Mesendoderm (in vitro differentiated cells): ENCODE results near the gene CDH20.

ENCODE experiments used
- DNase-seq: peaks from one replicate; pipeline ENCODE4 v3.0.0; 2013
- H2AK5ac ChIP-seq: 2 replicates; pipeline ENCODE4 v1.6.1; 2013; ENCODE audit warnings: low read length, inconsistent platforms
- H2BK120ac ChIP-seq: 2 replicates; pipeline ENCODE4 v1.6.1; 2013; ENCODE audit warnings: low read depth, mild to moderate bottlenecking, low read length, moderate library complexity, mixed read lengths
- H2BK15ac ChIP-seq: replicated peaks from 2 replicates; pipeline ENCODE4 v1.6.1; 2013; ENCODE audit warnings: low read depth, mild to moderate bottlenecking, moderate library complexity
- H2BK5ac ChIP-seq: 2 replicates; pipeline ENCODE4 v1.6.1; 2013; ENCODE audit warnings: low read length, inconsistent platforms
- H3K18ac ChIP-seq: 2 replicates; pipeline ENCODE4 v1.6.1; 2013; ENCODE audit warnings: mild to moderate bottlenecking, low read length, mixed read lengths
- H3K23ac ChIP-seq: one replicate; pipeline ENCODE4 v1.6.1; 2013; ENCODE audit warnings: low read length
- H3K27ac ChIP-seq: 2 replicates; pipeline ENCODE4 v1.5.1; 2013; ENCODE audit warnings: low read depth, mild to moderate bottlenecking, inconsistent platforms, low read length, moderate library complexity
- H3K27me3 ChIP-seq: 2 replicates; pipeline ENCODE4 v1.6.1; 2013; ENCODE audit warnings: low read length, control low read depth, mild to moderate bottlenecking, inconsistent platforms; ENCODE audit not compliant: insufficient read depth, poor library complexity
- H3K36me3 ChIP-seq: 2 replicates; pipeline ENCODE4 v1.6.1; 2013; ENCODE audit warnings: low read length, inconsistent platforms; ENCODE audit not compliant: control insufficient read depth, insufficient read depth
- H3K4ac ChIP-seq: one replicate; pipeline ENCODE4 v1.6.1; 2013; ENCODE audit warnings: low read depth, mild to moderate bottlenecking, low read length, moderate library complexity
- H3K4me1 ChIP-seq: 2 replicates; pipeline ENCODE4 v1.6.1; 2013; ENCODE audit warnings: low read depth, low read length, inconsistent platforms; ENCODE audit not compliant: control insufficient read depth
- H3K4me2 ChIP-seq: 2 replicates; pipeline ENCODE4 v1.6.1; 2013; ENCODE audit warnings: low read length
- H3K4me3 ChIP-seq: 2 replicates; pipeline ENCODE4 v1.5.1; 2013; ENCODE audit warnings: mild to moderate bottlenecking, low read length
- H3K56ac ChIP-seq: one replicate; pipeline ENCODE4 v1.6.1; 2013; ENCODE audit warnings: low read length
- H3K79me1 ChIP-seq: 2 replicates; pipeline ENCODE4 v1.6.1; 2013; ENCODE audit warnings: low read length, inconsistent platforms
- H3K79me2 ChIP-seq: 2 replicates; pipeline ENCODE4 v1.6.1; 2013; ENCODE audit warnings: mild to moderate bottlenecking, low read length; ENCODE audit not compliant: control insufficient read depth, insufficient read depth
- H3K9ac ChIP-seq: 2 replicates; pipeline ENCODE4 v1.6.1; 2013; ENCODE audit warnings: low read length, inconsistent platforms
- H4K5ac ChIP-seq: one replicate; pipeline ENCODE4 v1.6.1; 2013; ENCODE audit warnings: low read length
- H4K8ac ChIP-seq: one replicate; pipeline ENCODE4 v1.6.1; 2013; ENCODE audit warnings: low read depth, mild to moderate bottlenecking, control low read depth, low read length, moderate library complexity
- WGBS: extraction: QIAGEN DNeasy Blood & Tissue Kit; methylation state at CpG from one replicate; pipeline ENCODE4 v1.1.7; 2013; ENCODE audit warnings: low lambda C conversion rate, missing lambda C conversion rate; ENCODE audit not compliant: insufficient coverage; ENCODE audit errors: extremely low coverage; 5-methylcytosine and 5-hydroxymethylcytosine counted together

Gene CDH20

GRCh38 chr18:61556316-61556715, 223.1 kb downstream of the CDH20 start:
- H2AK5ac ChIP-seq, result no peak overlapping the region
- H3K9ac ChIP-seq, result no peak overlapping the region
- H3K79me1 ChIP-seq, result no peaks in the 10 kb centered on the region
- H3K4me1 ChIP-seq, result no peaks in the 10 kb centered on the region
- no peak overlapping the region for H3K27ac ChIP-seq
- no peaks in the 10 kb centered on the region for H3K27me3 ChIP-seq
- no peaks in the 10 kb centered on the region for H3K79me2 ChIP-seq
- H4K8ac ChIP-seq, result no peak overlapping the region
- no peak overlapping the region for H2BK15ac ChIP-seq
- H4K5ac ChIP-seq, result no peak overlapping the region
- no peak overlapping the region for H3K4ac ChIP-seq
- H2BK5ac ChIP-seq, result no peak overlapping the region
- no peak overlapping the region for H3K18ac ChIP-seq
- no peak overlapping the region for H2BK120ac ChIP-seq
- no CpG with 5 or more reads among the region's 3 CpGs for WGBS
- no peak overlapping the region for H3K4me2 ChIP-seq
- H3K4me3 ChIP-seq, result no peak overlapping the region
- no peak for DNase-seq
- no peak overlapping the region for H3K23ac ChIP-seq
- H3K56ac ChIP-seq, result no peak overlapping the region
- H3K36me3 ChIP-seq, result no peaks in the 10 kb centered on the region

GRCh38 chr18:61556862-61557261, 223.6 kb downstream of the CDH20 start:
- Histone ChIP-seq H3K56ac (no peak overlapping the region), H3K79me2 (no peaks in the 10 kb centered on the region), H2BK120ac (no peak overlapping the region), H2BK5ac (no peak overlapping the region), H3K27me3 (no peaks in the 10 kb centered on the region), H3K18ac (no peak overlapping the region), H3K27ac (no peak overlapping the region), H3K4me2 (no peak overlapping the region), H4K8ac (no peak overlapping the region), H2AK5ac (no peak overlapping the region), H3K79me1 (no peaks in the 10 kb centered on the region), H2BK15ac (no peak overlapping the region), H3K23ac (no peak overlapping the region), H3K9ac (no peak overlapping the region), H3K36me3 (no peaks in the 10 kb centered on the region), H3K4me1 (no peaks in the 10 kb centered on the region), H3K4me3 (no peak overlapping the region), H3K4ac (no peak overlapping the region), H4K5ac (no peak overlapping the region)
- DNase-seq, result peak; percentile 39
- WGBS, result no CpG with 5 or more reads among the region's 2 CpGs

- no peaks in the 10 kb centered on the region for H3K36me3 ChIP-seq
- H3K18ac ChIP-seq, result no peak overlapping the region
- H3K27me3 ChIP-seq, result no peaks in the 10 kb centered on the region
- H3K4ac ChIP-seq, result no peak overlapping the region
- no peak overlapping the region for H2AK5ac ChIP-seq
- H3K27ac ChIP-seq, result no peak overlapping the region
- H3K9ac ChIP-seq, result no peak overlapping the region
- H3K4me2 ChIP-seq, result no peak overlapping the region
- DNase-seq, result peak; percentile 75
- no peak overlapping the region for H3K56ac ChIP-seq
- no peaks in the 10 kb centered on the region for H3K4me1 ChIP-seq
- no peak overlapping the region for H4K5ac ChIP-seq
- H3K23ac ChIP-seq, result no peak overlapping the region
- H3K4me3 ChIP-seq, result no peak overlapping the region
- no peak overlapping the region for H2BK5ac ChIP-seq
- no peak overlapping the region for H4K8ac ChIP-seq
- H3K79me1 ChIP-seq, result no peaks in the 10 kb centered on the region
- WGBS, result no CpG with 5 or more reads among the region's 9 CpGs
- no peak overlapping the region for H2BK120ac ChIP-seq
- no peak overlapping the region for H2BK15ac ChIP-seq
- no peaks in the 10 kb centered on the region for H3K79me2 ChIP-seq
Measured at GRCh38 chr18:61569176-61569892, 236.1 kb downstream of the CDH20 start.

GRCh38 chr18:61570070-61570469, 236.8 kb downstream of the CDH20 start:
- Histone ChIP-seq H3K4ac (no peak overlapping the region), H2BK120ac (no peak overlapping the region), H2AK5ac (no peak overlapping the region), H3K79me2 (no peaks in the 10 kb centered on the region), H3K4me1 (no peaks in the 10 kb centered on the region), H3K27ac (no peak overlapping the region), H3K23ac (no peak overlapping the region), H3K56ac (no peak overlapping the region), H3K79me1 (no peaks in the 10 kb centered on the region), H3K18ac (no peak overlapping the region), H3K4me3 (no peak overlapping the region), H2BK15ac (no peak overlapping the region), H2BK5ac (no peak overlapping the region), H3K4me2 (no peak overlapping the region), H3K27me3 (no peaks in the 10 kb centered on the region), H3K9ac (no peak overlapping the region), H4K8ac (no peak overlapping the region), H4K5ac (no peak overlapping the region), H3K36me3 (no peaks in the 10 kb centered on the region)
- WGBS, result no CpG with 5 or more reads among the region's 3 CpGs
- DNase-seq, result no peak

- no CpG with 5 or more reads among the region's 4 CpGs for WGBS
- Histone ChIP-seq H3K18ac (no peak overlapping the region), H2BK5ac (no peak overlapping the region), H4K8ac (no peak overlapping the region), H3K4ac (no peak overlapping the region), H3K79me2 (no peaks in the 10 kb centered on the region), H3K27ac (no peak overlapping the region), H2BK15ac (no peak overlapping the region), H3K56ac (no peak overlapping the region), H3K36me3 (no peaks in the 10 kb centered on the region), H3K4me2 (no peak overlapping the region), H3K23ac (no peak overlapping the region), H3K27me3 (no peaks in the 10 kb centered on the region), H3K9ac (no peak overlapping the region), H2AK5ac (no peak overlapping the region), H3K4me1 (no peaks in the 10 kb centered on the region), H2BK120ac (no peak overlapping the region), H3K79me1 (no peaks in the 10 kb centered on the region), H3K4me3 (no peak overlapping the region), H4K5ac (no peak overlapping the region)
- no peak for DNase-seq
Measured at GRCh38 chr18:61572084-61572655, 238.9 kb downstream of the CDH20 start.

GRCh38 chr18:61572871-61573270, 239.6 kb downstream of the CDH20 start:
- no peak overlapping the region for H3K18ac ChIP-seq
- no peak overlapping the region for H3K4me2 ChIP-seq
- no peaks in the 10 kb centered on the region for H3K79me2 ChIP-seq
- no peak overlapping the region for H2BK15ac ChIP-seq
- H3K27me3 ChIP-seq, result no peaks in the 10 kb centered on the region
- WGBS, result no CpG with 5 or more reads among the region's 1 CpG
- H3K4ac ChIP-seq, result no peak overlapping the region
- no peaks in the 10 kb centered on the region for H3K4me1 ChIP-seq
- no peak overlapping the region for H2AK5ac ChIP-seq
- no peak overlapping the region for H4K8ac ChIP-seq
- no peak overlapping the region for H3K23ac ChIP-seq
- no peak overlapping the region for H3K56ac ChIP-seq
- H3K79me1 ChIP-seq, result no peaks in the 10 kb centered on the region
- H3K36me3 ChIP-seq, result no peaks in the 10 kb centered on the region
- no peak overlapping the region for H3K4me3 ChIP-seq
- H3K9ac ChIP-seq, result no peak overlapping the region
- no peak overlapping the region for H2BK5ac ChIP-seq
- no peak for DNase-seq
- no peak overlapping the region for H4K5ac ChIP-seq
- H2BK120ac ChIP-seq, result no peak overlapping the region
- H3K27ac ChIP-seq, result no peak overlapping the region
